Osteocyte (in vitro differentiated cells): ENCODE measurements around the gene PPRC1. TPM values are rescaled to one million over a fixed set of nuclear protein-coding genes. Genes with fewer than 3 reads are reported as not detected.

ENCODE experiments used
- DNase-seq: peaks from one replicate; pipeline ENCODE4 v3.0.0; 2021; ENCODE audit warnings: mixed read lengths; ENCODE audit not compliant: unreplicated experiment; ENCODE audit errors: extremely low spot score
- H3K27ac Mint-ChIP-seq: one replicate; pipeline ENCODE4 v1.8.0; 2021; ENCODE audit warnings: mild to moderate bottlenecking, mixed read lengths; ENCODE audit not compliant: unreplicated experiment
- H3K27me3 Mint-ChIP-seq: one replicate; pipeline ENCODE4 v1.8.0; 2021; ENCODE audit warnings: mixed read lengths; ENCODE audit not compliant: unreplicated experiment
- H3K36me3 Mint-ChIP-seq: one replicate; pipeline ENCODE4 v1.8.0; 2021; ENCODE audit warnings: mixed read lengths; ENCODE audit not compliant: unreplicated experiment
- H3K4me1 Mint-ChIP-seq: one replicate; pipeline ENCODE4 v1.8.0; 2021; ENCODE audit warnings: mixed read lengths; ENCODE audit not compliant: unreplicated experiment
- H3K4me3 Mint-ChIP-seq: one replicate; pipeline ENCODE4 v1.8.0; 2021; ENCODE audit warnings: mild to moderate bottlenecking, moderate library complexity, mixed read lengths; ENCODE audit not compliant: unreplicated experiment
- H3K9me3 Mint-ChIP-seq: one replicate; pipeline ENCODE4 v1.8.0; 2021; ENCODE audit warnings: mixed read lengths; ENCODE audit not compliant: unreplicated experiment
- CTCF ChIP-seq: fragments of 200-600 bp; sonication (generic); IDR thresholded peaks from 2 replicates; pipeline ENCODE4 v1.5.0; 2021; ENCODE audit warnings: antibody characterized with exemption, mild to moderate bottlenecking, moderate library complexity
- total RNA-seq: library from RNA; stranded (reverse); gene quantifications from 2 replicates; pipeline ENCODE4 v1.2.1, GENCODE V29; 2021

PPRC1 gene
- total RNA-seq, 1 donor from 2014 or later, result 40.7 TPM

GRCh38 chr10:102148275-102148674 is 15.4 kb downstream of the PPRC1 start:
- H3K4me3 Mint-ChIP-seq, result no peak overlapping the region
- peak overlapping the region; percentile 29 for H3K27ac Mint-ChIP-seq
- H3K36me3 Mint-ChIP-seq, result peaks cover 38% of the 10 kb centered on the region
- DNase-seq, result no peak
- no peaks in the 10 kb centered on the region for H3K9me3 Mint-ChIP-seq
- H3K4me1 Mint-ChIP-seq, result peaks cover 16% of the 10 kb centered on the region
- no peaks in the 10 kb centered on the region for H3K27me3 Mint-ChIP-seq
- TF ChIP-seq CTCF, result no peak

- Mint-ChIP-seq H3K4me3 (peak overlapping the region; percentile 84), H3K27me3 (no peaks in the 10 kb centered on the region), H3K4me1 (peaks cover 21% of the 10 kb centered on the region), H3K36me3 (peaks cover 23% of the 10 kb centered on the region), H3K9me3 (no peaks in the 10 kb centered on the region), H3K27ac (peak overlapping the region; percentile 98)
- DNase-seq, result no peak
- no peak for TF ChIP-seq CTCF
These were observed 18.3 kb downstream of the PPRC1 start for GRCh38 chr10:102150970-102151773.

GRCh38 chr10:102151774-102152544 is 19.1 kb downstream of the PPRC1 start, which contains the start of gene NOLC1:
TSS of gene NOLC1 (plus strand) at chr10:102152389. CDS start at chr10:102152411, 22 bp downstream.
- H3K36me3 Mint-ChIP-seq, result peaks cover 23% of the 10 kb centered on the region
- no peaks in the 10 kb centered on the region for H3K27me3 Mint-ChIP-seq
- peak within 1 kb of the TSS; percentile 84 for H3K4me3 Mint-ChIP-seq
- H3K9me3 Mint-ChIP-seq, result no peaks in the 10 kb centered on the region
- peak within 1 kb of the TSS; percentile 98 for H3K27ac Mint-ChIP-seq
- DNase-seq, result peak; percentile 99
- no peak for TF ChIP-seq CTCF
- H3K4me1 Mint-ChIP-seq, result peaks cover 21% of the 10 kb centered on the region

GRCh38 chr10:102152545-102152890 is 19.7 kb downstream of the PPRC1 start:
- no peak for DNase-seq
- Mint-ChIP-seq H3K9me3 (no peaks in the 10 kb centered on the region), H3K36me3 (peaks cover 23% of the 10 kb centered on the region), H3K4me3 (peak overlapping the region; percentile 84), H3K27ac (peak overlapping the region; percentile 98), H3K27me3 (no peaks in the 10 kb centered on the region), H3K4me1 (peaks cover 21% of the 10 kb centered on the region)
- TF ChIP-seq CTCF, result no peak

GRCh38 chr10:102153093-102153620 is 20.3 kb downstream of the PPRC1 start:
- Mint-ChIP-seq H3K27ac (peak overlapping the region; percentile 98), H3K36me3 (peaks cover 22% of the 10 kb centered on the region), H3K4me1 (peaks cover 21% of the 10 kb centered on the region), H3K27me3 (no peaks in the 10 kb centered on the region), H3K9me3 (no peaks in the 10 kb centered on the region), H3K4me3 (peak overlapping the region; percentile 84)
- TF ChIP-seq CTCF, result no peak
- DNase-seq, result no peak
